NCI-H446 treated with DMSO at 0.1 percent for 48 hours (cell line): Measurements from ENCODE around the gene CDON.

Experiments used
- DNase-seq: peaks from one replicate; lab custom pipeline; 2025; lab: John Stamatoyannopoulos, UW

The CDON gene

GRCh38 chr11:125955856-125956255 lies 106.8 kb downstream of the CDON start:
- DNase-seq: no peak

GRCh38 chr11:125954945-125955640 lies 107.6 kb downstream of the CDON start:
- no peak for DNase-seq

GRCh38 chr11:125954123-125954944 lies 108.3 kb downstream of the CDON start:
- no peak for DNase-seq

GRCh38 chr11:125953401-125953935 lies 109.2 kb downstream of the CDON start:
- DNase-seq: no peak

GRCh38 chr11:125952973-125953372 lies 109.7 kb downstream of the CDON start:
- DNase-seq: peak; percentile 57

- no peak for DNase-seq
Observed at GRCh38 chr11:125952559-125952958, 110.1 kb downstream of the CDON start.

- no peak for DNase-seq
Observed at GRCh38 chr11:125951731-125952130, 110.9 kb downstream of the CDON start.

GRCh38 chr11:125950696-125951651 lies 111.7 kb downstream of the CDON start:
- DNase-seq: peak; percentile 32

- DNase-seq: no peak
Observed at GRCh38 chr11:125950178-125950490, 112.5 kb downstream of the CDON start.

GRCh38 chr11:125949271-125950177 lies 113.1 kb downstream of the CDON start:
- no peak for DNase-seq

- DNase-seq: no peak
Observed at GRCh38 chr11:125948278-125949051, 114.2 kb downstream of the CDON start.

GRCh38 chr11:125947419-125948277 lies 115.0 kb downstream of the CDON start:
- DNase-seq: no peak

- DNase-seq: no peak
Observed at GRCh38 chr11:125946712-125947418, 115.8 kb downstream of the CDON start.

GRCh38 chr11:125945797-125946520 lies 116.7 kb downstream of the CDON start, which contains the start of gene VSIG10L2:
TSS of gene VSIG10L2 (plus strand) at chr11:125946044. CDS start at chr11:125946056, 12 bp downstream.
- DNase-seq: no peak

- DNase-seq: no peak
Observed at GRCh38 chr11:125945011-125945796, 117.5 kb downstream of the CDON start.

- no peak for DNase-seq
Observed at GRCh38 chr11:125944350-125945010, 118.2 kb downstream of the CDON start.
